Measurements from ENCODE around the gene ADIPOQ. TPM values are rescaled to one million over a fixed set of nuclear protein-coding genes. Genes with fewer than 3 reads are reported as not detected.
A peak's percentile ranks its signal among the peaks of the same experiment; 100 is the strongest.
"Not testable (repeated sequence)": the region's sequence is repeated elsewhere in the genome, so short reads cannot be mapped to it uniquely, and the experiment has no call there.

The ADIPOQ gene
- total RNA-seq, 6 experiments from 2014 or later: not detected

- Histone ChIP-seq H3K4me3 (no peak overlapping the region), H3K9me3 (no peaks in the 10 kb centered on the region), H3K27ac (no peak overlapping the region), H3K27me3 (no peaks in the 10 kb centered on the region), H3K4me1 (no peaks in the 10 kb centered on the region), H3K36me3 (peaks cover 0 to 3% (median 0%) of the 10 kb centered on the region in 4 donors)
- TF ChIP-seq POLR2A (IDR thresholded peaks at IDR 0.05) (no peak), CTCF (IDR thresholded peaks at IDR 0.05) (no peak)
- intact Hi-C loops (cut with DNase I): loop anchor here in 1 of 2 donors (10.0 kb wide), 1 partner anchor 67 kb away; no protein-coding TSS in a partner anchor
- DNase-seq (no peak), ATAC-seq (no peak)
- WGBS (ENCODE audit: insufficient coverage, low coverage, low lambda C conversion rate, missing lambda C conversion rate): 79% methylated on average over 4 of the region's 4 CpGs
Measured at GRCh38 chr3:186857743-186858142, 15.2 kb downstream of the ADIPOQ start.

GRCh38 chr3:186865215-186865853 is 22.8 kb downstream of the ADIPOQ start:
- H3K9me3 ChIP-seq; H3K27ac ChIP-seq; ATAC-seq; intact Hi-C loops (cut with DNase I); H3K4me3 ChIP-seq; H3K27me3 ChIP-seq; DNase-seq; H3K4me1 ChIP-seq; H3K36me3 ChIP-seq: not testable (repeated sequence)
- no CpG with 5 or more reads among the region's 13 CpGs for WGBS (ENCODE audit: insufficient coverage, low coverage, low lambda C conversion rate, missing lambda C conversion rate)

GRCh38 chr3:186866095-186866494 is 23.6 kb downstream of the ADIPOQ start:
- H3K4me1 ChIP-seq; ATAC-seq; intact Hi-C loops (cut with DNase I); H3K9me3 ChIP-seq; H3K36me3 ChIP-seq; H3K4me3 ChIP-seq; H3K27me3 ChIP-seq; H3K27ac ChIP-seq; DNase-seq: not testable (repeated sequence)
- no CpG with 5 or more reads among the region's 5 CpGs for WGBS (ENCODE audit: insufficient coverage, low coverage, low lambda C conversion rate, missing lambda C conversion rate)

GRCh38 chr3:186869253-186870100 is 27.0 kb downstream of the ADIPOQ start:
- 39% methylated on average over 2 of the region's 2 CpGs for WGBS (ENCODE audit: insufficient coverage, low coverage, low lambda C conversion rate, missing lambda C conversion rate)

More at GRCh38 chr3:186869253-186870100, 27.0 kb downstream of the ADIPOQ start:
- TF ChIP-seq POLR2A (IDR thresholded peaks at IDR 0.05) (no peak), CTCF (IDR thresholded peaks at IDR 0.05) (no peak)
- H3K27me3 ChIP-seq: no peaks in the 10 kb centered on the region
- no peak overlapping the region for H3K4me3 ChIP-seq
- peak overlapping the region in 1 of 3 donors; percentile 23 for H3K27ac ChIP-seq
- ATAC-seq (no peak), DNase-seq (no peak)
- intact Hi-C loops (cut with DNase I): no loop called here
- H3K36me3 ChIP-seq: no peaks in the 10 kb centered on the region
- H3K4me1 ChIP-seq: no peaks in the 10 kb centered on the region
- no peaks in the 10 kb centered on the region for H3K9me3 ChIP-seq
